Measurements from ENCODE around the gene PPM1L. TPM values are rescaled to one million over a fixed set of nuclear protein-coding genes. Genes with fewer than 3 reads are reported as not detected.
A peak's percentile ranks its signal among the peaks of the same experiment; 100 is the strongest.

Gene PPM1L
- total and polyA plus RNA-seq, 2 donors (not counting 1 experiment from before 2014, with no cell fraction given) = 0.33 to 2.5 TPM

DNA sequence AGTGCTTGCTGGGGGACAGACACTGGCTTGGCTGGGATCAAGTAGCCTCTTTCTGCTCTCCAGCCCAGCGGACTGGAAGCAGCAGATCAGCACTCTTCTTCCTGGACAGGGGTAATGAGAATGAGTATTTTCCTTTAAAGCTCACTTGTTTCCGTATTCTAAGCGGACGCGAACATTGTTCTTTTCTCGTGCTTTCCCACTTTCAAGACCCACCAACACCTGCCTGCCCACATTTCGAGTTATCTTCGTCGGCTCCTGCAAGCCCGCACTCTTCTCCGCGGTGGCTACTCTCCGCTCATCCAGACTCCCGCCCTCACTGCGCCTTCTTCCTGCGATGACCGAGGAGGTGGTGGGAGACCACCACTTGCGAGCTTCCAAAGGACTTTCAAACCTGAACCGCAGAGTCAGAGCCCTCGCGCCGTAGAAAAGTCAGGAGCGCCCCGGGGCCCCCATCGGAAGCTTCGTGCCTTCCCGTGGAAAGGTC lies 1.6 kb upstream of the PPM1L start:
- no peaks in the 10 kb centered on the region for H4K20me1 ChIP-seq (ENCODE audit: control insufficient read depth, extremely low read depth, insufficient read depth, low read length)
- TF ChIP-seq EZH2 (IDR thresholded peaks at IDR 0.05; ENCODE audit: low read length, missing control alignments) (no peak), CTCF (conservative IDR thresholded peaks at IDR 0.05 in 1 of 2, IDR thresholded peaks at IDR 0.05 in 1 of 2; ENCODE audit: low read depth in 1 of 2, low read length in 2 of 2) (no peak)
- H3K4me1 ChIP-seq (ENCODE audit: control insufficient read depth, extremely low read depth, insufficient read depth, low read length) = peaks cover 5% of the 10 kb centered on the region
- H3K9me3 ChIP-seq (ENCODE audit: control insufficient read depth, insufficient read depth, low read depth, low read length) = no peaks in the 10 kb centered on the region
- DNase-seq (ENCODE audit: low read depth in 2 of 2) = peak; percentile 55 to 60
- H3K4me3 ChIP-seq (replicated peaks in 1 of 4; ENCODE audit: control extremely low read depth in 1 of 4, insufficient read depth in 1 of 4, low read depth in 3 of 4, low read length in 4 of 4) = peak overlapping the region; percentile 69 to 86 (median 80)
- peaks cover 15% of the 10 kb centered on the region for H3K27me3 ChIP-seq (ENCODE audit: control insufficient read depth, insufficient read depth, low read length)
- peak overlapping the region; percentile 78 for H3K9ac ChIP-seq (ENCODE audit: insufficient read depth, low read length)
- no peaks in the 10 kb centered on the region for H3K36me3 ChIP-seq (ENCODE audit: control insufficient read depth, insufficient read depth, low read length)
- H2AFZ ChIP-seq (ENCODE audit: low read length) = peak overlapping the region; percentile 97
- peak overlapping the region; percentile 67 for H3K4me2 ChIP-seq (ENCODE audit: extremely low read depth, insufficient read depth, low read length)
- no peaks in the 10 kb centered on the region for H3K79me2 ChIP-seq (ENCODE audit: control insufficient read depth, insufficient read depth, low read length)
- H3K27ac ChIP-seq (ENCODE audit: insufficient read depth, low read length) = peak overlapping the region; percentile 74

GRCh38 chr3:160754855-160755747 lies 930 bp upstream of the PPM1L start:
- H3K36me3 ChIP-seq (ENCODE audit: control insufficient read depth, insufficient read depth, low read length) = no peaks in the 10 kb centered on the region
- TF ChIP-seq CTCF (conservative IDR thresholded peaks at IDR 0.05 in 1 of 2, IDR thresholded peaks at IDR 0.05 in 1 of 2; ENCODE audit: low read depth in 1 of 2, low read length in 2 of 2) (no peak), EZH2 (IDR thresholded peaks at IDR 0.05; ENCODE audit: low read length, missing control alignments) (no peak)
- peak overlapping the region; percentile 88 for H3K4me2 ChIP-seq (ENCODE audit: extremely low read depth, insufficient read depth, low read length)
- H3K27me3 ChIP-seq (ENCODE audit: control insufficient read depth, insufficient read depth, low read length) = peaks cover 15% of the 10 kb centered on the region
- no peaks in the 10 kb centered on the region for H3K79me2 ChIP-seq (ENCODE audit: control insufficient read depth, insufficient read depth, low read length)
- DNase-seq (ENCODE audit: low read depth in 2 of 2) = peak; percentile 91 to 93
- peak overlapping the region; percentile 78 for H3K9ac ChIP-seq (ENCODE audit: insufficient read depth, low read length)
- H3K9me3 ChIP-seq (ENCODE audit: control insufficient read depth, insufficient read depth, low read depth, low read length) = no peaks in the 10 kb centered on the region
- peak overlapping the region; percentile 97 for H2AFZ ChIP-seq (ENCODE audit: low read length)
- peak overlapping the region; percentile 74 for H3K27ac ChIP-seq (ENCODE audit: insufficient read depth, low read length)
- H4K20me1 ChIP-seq (ENCODE audit: control insufficient read depth, extremely low read depth, insufficient read depth, low read length) = no peaks in the 10 kb centered on the region
- peak overlapping the region; percentile 69 to 86 (median 82) for H3K4me3 ChIP-seq (replicated peaks in 1 of 4; ENCODE audit: control extremely low read depth in 1 of 4, insufficient read depth in 1 of 4, low read depth in 3 of 4, low read length in 4 of 4)
- H3K4me1 ChIP-seq (ENCODE audit: control insufficient read depth, extremely low read depth, insufficient read depth, low read length) = peaks cover 5% of the 10 kb centered on the region

DNA sequence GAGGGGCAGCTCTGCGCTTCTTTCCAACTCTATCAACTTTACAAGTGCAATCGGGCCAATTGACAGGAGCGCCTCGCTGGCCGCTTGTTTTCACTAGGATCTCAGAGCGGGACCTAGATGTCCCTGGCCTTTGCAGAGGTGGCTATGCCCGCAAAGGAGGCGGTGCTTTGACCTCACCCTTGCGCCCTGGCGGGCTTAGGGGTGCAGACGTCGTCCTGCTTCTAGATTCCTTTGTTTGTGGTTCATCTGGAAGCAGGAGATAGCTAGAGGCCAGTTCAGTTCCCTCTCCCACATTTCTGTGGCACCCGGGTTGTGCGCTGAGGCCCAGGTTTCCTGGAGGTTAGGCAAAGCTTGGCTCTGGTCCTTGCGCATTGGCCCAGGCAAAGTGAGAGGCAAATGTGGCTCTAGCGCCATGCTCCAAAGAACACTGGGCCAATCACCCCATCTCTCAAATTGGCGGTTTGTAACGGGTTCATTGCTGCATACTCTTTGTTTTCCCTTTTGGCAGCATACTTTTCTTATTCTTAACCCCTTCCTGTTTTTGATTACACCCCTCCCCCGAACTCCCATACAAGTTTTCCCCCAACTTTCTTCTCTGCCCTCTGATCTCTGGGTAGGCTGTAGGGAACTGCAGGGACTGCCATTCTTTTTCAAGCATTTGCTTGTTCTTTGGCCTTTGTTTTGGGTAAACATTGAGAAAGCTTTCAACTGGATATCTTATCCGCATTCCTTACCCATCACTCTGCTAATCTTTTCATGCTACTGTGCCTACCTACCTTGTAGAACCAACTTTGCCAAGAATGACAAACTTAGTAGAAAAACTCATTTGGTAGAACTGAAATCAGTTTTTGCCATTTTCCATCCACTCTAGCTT lies 1.4 kb downstream of the PPM1L start:
- Histone ChIP-seq H3K79me2 (ENCODE audit: control insufficient read depth, insufficient read depth, low read length) (no peaks in the 10 kb centered on the region), H3K4me1 (ENCODE audit: control insufficient read depth, extremely low read depth, insufficient read depth, low read length) (peaks cover 5% of the 10 kb centered on the region), H3K4me3 (replicated peaks in 1 of 4; ENCODE audit: control extremely low read depth in 1 of 4, insufficient read depth in 1 of 4, low read depth in 3 of 4, low read length in 4 of 4) (peak overlapping the region in 1 of 4 experiments; percentile 80), H3K9ac (ENCODE audit: insufficient read depth, low read length) (no peak overlapping the region), H2AFZ (ENCODE audit: low read length) (no peak overlapping the region), H3K27me3 (ENCODE audit: control insufficient read depth, insufficient read depth, low read length) (peaks cover 15% of the 10 kb centered on the region), H3K9me3 (ENCODE audit: control insufficient read depth, insufficient read depth, low read depth, low read length) (no peaks in the 10 kb centered on the region), H3K4me2 (ENCODE audit: extremely low read depth, insufficient read depth, low read length) (peak overlapping the region; percentile 88), H4K20me1 (ENCODE audit: control insufficient read depth, extremely low read depth, insufficient read depth, low read length) (no peaks in the 10 kb centered on the region), H3K36me3 (ENCODE audit: control insufficient read depth, insufficient read depth, low read length) (no peaks in the 10 kb centered on the region), H3K27ac (ENCODE audit: insufficient read depth, low read length) (no peak overlapping the region)
- TF ChIP-seq CTCF (conservative IDR thresholded peaks at IDR 0.05 in 1 of 2, IDR thresholded peaks at IDR 0.05 in 1 of 2; ENCODE audit: low read depth in 1 of 2, low read length in 2 of 2) (no peak), EZH2 (IDR thresholded peaks at IDR 0.05; ENCODE audit: low read length, missing control alignments) (no peak)
- no peak for DNase-seq (ENCODE audit: low read depth in 2 of 2)
